ENCODE measurements around the gene WDR35. TPM values are rescaled to one million over a fixed set of nuclear protein-coding genes. Genes with fewer than 3 reads are reported as not detected.

Gene WDR35
- total RNA-seq, 4 donors from 2014 or later = 2.5 to 6.8 (median 4.4) TPM

DNA sequence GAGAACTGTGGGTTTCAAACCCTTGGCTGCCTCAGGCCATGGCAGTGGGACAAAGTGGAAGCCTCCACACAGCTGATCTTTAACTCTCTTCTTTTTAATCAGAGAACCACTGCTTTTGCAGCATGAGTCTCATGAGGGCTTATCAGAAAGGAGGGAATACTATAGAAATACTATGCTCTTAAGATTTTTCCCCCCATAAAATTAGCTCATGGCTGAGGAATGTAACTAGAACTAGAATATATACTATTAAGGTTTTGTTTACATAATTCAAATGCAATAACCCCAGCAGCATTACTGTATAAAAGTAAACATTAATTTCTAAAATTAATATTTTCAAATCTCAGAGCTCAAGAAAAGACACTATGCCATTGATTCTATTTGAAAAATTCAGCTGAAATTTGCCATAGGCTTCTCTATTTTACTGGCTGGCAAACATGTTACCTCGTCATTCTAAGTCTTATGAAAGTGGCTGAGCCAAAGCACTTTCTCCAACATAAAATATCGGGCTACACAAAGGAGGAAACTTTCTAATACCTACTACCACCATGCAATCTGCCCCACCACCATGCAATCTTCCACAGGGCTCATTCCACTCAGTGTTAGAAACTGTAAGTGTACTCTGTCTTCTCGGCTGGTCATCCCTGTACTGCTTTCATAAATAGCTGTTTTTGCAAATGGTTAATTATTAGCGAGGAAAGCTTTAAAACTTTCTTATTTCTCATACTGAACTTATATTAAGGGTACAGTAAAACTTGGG, 42.5 kb downstream of the WDR35 start:
- WGBS, 2 donors = 96% methylated on average over 4 of the region's 4 CpGs
- no peak for TF ChIP-seq POLR2A (IDR thresholded peaks at IDR 0.05)
- TF ChIP-seq, protein P1, sequence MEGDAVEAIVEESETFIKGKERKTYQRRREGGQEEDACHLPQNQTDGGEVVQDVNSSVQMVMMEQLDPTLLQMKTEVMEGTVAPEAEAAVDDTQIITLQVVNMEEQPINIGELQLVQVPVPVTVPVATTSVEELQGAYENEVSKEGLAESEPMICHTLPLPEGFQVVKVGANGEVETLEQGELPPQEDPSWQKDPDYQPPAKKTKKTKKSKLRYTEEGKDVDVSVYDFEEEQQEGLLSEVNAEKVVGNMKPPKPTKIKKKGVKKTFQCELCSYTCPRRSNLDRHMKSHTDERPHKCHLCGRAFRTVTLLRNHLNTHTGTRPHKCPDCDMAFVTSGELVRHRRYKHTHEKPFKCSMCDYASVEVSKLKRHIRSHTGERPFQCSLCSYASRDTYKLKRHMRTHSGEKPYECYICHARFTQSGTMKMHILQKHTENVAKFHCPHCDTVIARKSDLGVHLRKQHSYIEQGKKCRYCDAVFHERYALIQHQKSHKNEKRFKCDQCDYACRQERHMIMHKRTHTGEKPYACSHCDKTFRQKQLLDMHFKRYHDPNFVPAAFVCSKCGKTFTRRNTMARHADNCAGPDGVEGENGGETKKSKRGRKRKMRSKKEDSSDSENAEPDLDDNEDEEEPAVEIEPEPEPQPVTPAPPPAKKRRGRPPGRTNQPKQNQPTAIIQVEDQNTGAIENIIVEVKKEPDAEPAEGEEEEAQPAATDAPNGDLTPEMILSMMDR (IDR thresholded peaks at IDR 0.05) = no peak
- no peak for DNase-seq (ENCODE audit: low spot score in 2 of 2)
- intact Hi-C loops (cut with DNase I; ENCODE audit: low total_unique reads) = no loop called here
- no peak overlapping the region for H3K4me3 ChIP-seq (ENCODE audit: low read depth, poor library complexity, severe bottlenecking)

DNA sequence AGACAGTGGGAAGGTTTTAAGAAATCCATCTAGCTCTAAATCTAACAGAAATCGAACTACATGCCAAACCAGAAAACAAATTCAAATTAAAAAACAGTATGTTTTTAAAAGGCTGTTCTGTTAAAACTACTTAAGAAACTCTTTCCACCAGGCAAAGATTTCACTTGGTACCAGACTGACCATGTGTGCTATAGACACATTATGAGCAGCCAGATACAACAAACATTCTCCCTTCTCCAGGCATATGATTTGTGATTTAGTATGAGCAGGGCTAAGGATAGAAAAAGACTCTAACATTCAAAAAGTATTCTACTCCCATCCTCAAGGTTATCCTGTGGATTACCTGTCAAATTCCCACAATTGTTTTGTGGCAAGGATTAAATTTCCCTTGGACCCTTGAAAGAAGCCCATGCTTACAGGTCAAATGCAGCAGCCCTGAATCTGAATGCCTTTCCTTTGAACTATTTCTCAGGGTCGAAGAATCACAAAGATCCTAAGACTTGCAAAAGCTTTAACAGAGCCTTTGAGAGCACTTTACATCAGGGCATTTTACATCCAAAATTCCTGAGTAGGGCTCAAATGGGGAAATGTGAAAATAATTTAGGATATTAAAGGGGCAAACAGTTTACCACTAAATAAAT, 45.6 kb downstream of the WDR35 start:
- no peak for TF ChIP-seq POLR2A (IDR thresholded peaks at IDR 0.05)
- TF ChIP-seq, protein P1 (IDR thresholded peaks at IDR 0.05) = no peak
- no peak overlapping the region for H3K4me3 ChIP-seq (ENCODE audit: low read depth, poor library complexity, severe bottlenecking)
- intact Hi-C loops (cut with DNase I; ENCODE audit: low total_unique reads) = no loop called here
- DNase-seq (ENCODE audit: low spot score in 2 of 2) = no peak
- WGBS, 2 donors = 71 to 74% methylated on average over 2 of the region's 2 CpGs

DNA sequence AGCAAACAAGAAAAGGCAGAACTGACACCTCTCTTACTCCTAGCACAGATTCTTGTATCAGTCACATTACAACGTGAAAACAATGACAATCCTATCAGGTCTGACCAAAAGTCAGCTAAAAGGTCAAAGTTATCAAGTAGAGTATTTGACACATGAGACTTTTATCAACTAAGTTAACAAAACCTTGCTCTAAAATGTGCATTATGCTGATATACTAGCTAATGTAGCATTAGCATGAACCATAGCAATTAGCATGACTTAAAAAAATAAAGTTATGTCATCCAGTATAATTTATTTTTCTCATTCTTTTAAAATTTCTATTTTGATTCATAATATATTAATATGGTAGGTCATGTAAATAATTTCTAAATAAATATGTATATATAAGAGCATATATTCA, 46.7 kb downstream of the WDR35 start:
- no peak for TF ChIP-seq POLR2A (IDR thresholded peaks at IDR 0.05)
- TF ChIP-seq, protein P1 (IDR thresholded peaks at IDR 0.05) = no peak
- no peak for DNase-seq (ENCODE audit: low spot score in 2 of 2)
- H3K4me3 ChIP-seq (ENCODE audit: low read depth, poor library complexity, severe bottlenecking) = no peak overlapping the region
- intact Hi-C loops (cut with DNase I; ENCODE audit: low total_unique reads) = no loop called here
- WGBS, 2 donors = 69 to 77% methylated on average over 1 of the region's 1 CpG

DNA sequence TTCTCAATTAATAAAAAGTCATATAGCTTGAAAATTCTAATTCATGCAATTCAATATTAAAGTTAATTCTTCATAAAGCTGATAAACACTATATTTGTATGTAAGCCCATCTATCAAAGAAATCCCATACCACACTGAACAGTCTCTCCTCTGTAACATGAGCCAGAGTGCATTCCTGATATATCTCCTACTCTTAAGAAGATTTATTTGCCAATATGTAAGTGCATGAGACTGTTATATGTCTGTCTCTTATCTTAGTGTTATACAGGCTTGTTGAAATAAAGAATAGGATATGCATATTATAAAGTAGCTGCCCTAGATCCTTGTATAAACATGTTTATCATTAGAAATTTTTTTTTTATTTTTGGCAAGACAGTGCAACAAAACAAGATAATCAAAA, 47.7 kb downstream of the WDR35 start:
- TF ChIP-seq, protein P1 (IDR thresholded peaks at IDR 0.05) = no peak
- no peak for TF ChIP-seq POLR2A (IDR thresholded peaks at IDR 0.05)
- DNase-seq (ENCODE audit: low spot score in 2 of 2) = no peak
- intact Hi-C loops (cut with DNase I; ENCODE audit: low total_unique reads) = no loop called here
- no peak overlapping the region for H3K4me3 ChIP-seq (ENCODE audit: low read depth, poor library complexity, severe bottlenecking)

DNA sequence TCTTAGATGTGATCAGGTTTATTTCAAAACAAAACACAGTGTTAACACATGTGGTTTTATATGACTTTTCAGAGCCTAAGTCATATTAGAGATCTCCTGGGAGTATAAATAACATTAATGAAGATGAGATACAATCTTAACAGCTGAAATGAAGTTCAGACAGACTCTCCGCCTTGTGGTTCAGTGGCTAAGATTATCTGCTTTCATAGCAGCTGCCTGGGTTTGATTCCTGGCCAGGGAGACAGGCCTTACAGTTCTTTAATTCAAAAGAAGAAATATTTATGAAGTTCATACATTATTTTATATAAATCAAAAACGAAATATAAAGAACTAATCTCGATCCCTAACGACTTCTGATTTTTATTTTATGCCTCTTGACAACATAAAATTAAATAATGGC, 52.9 kb downstream of the WDR35 start:
- intact Hi-C loops (cut with DNase I; ENCODE audit: low total_unique reads) = no loop called here
- WGBS, 2 donors = 93 to 95% methylated on average over 4 of the region's 4 CpGs
- no peak overlapping the region for H3K4me3 ChIP-seq (ENCODE audit: low read depth, poor library complexity, severe bottlenecking)
- DNase-seq (ENCODE audit: low spot score in 2 of 2) = no peak
- TF ChIP-seq POLR2A (IDR thresholded peaks at IDR 0.05) = no peak
- TF ChIP-seq, protein P1 (IDR thresholded peaks at IDR 0.05) = no peak

All from lower leg skin (tissue), 4 donors.